Activated naive CD8-positive, alpha-beta T cell treated with anti-CD3 and anti-CD28 coated beads, Interleukin-2, amount 10 ng/mL, durations not matched to agents 7 days and 5 days (primary cell): Measurements from ENCODE around the gene BRD9. TPM values are rescaled to one million over a fixed set of nuclear protein-coding genes. Genes with fewer than 3 reads are reported as not detected.
"Not testable (repeated sequence)": the region's sequence is repeated elsewhere in the genome, so short reads cannot be mapped to it uniquely, and the experiment has no call there.

Source experiments
- ATAC-seq: fragments of 150-1000 bp; cut with Tn5 transposase; one replicate; pipeline ENCODE4 v1.10.0; 2021; ENCODE audit warnings: low read depth, moderate library complexity
- POLR2A ChIA-PET: fragments of 350-600 bp; sonication (Branson Sonifier 250); formaldehyde crosslinking; loops from one replicate; lab custom pipeline; 2021; ENCODE audit warnings: antibody characterized with exemption; lab: Charles Lee
- DNase-seq: peaks from one replicate; pipeline ENCODE4 v3.0.0; 2021
- H3K27ac Mint-ChIP-seq: one replicate; pipeline ENCODE4 v1.8.0; 2022; ENCODE audit warnings: mild to moderate bottlenecking, mixed read lengths
- H3K27me3 Mint-ChIP-seq: one replicate; pipeline ENCODE4 v1.8.0; 2022; ENCODE audit warnings: mild to moderate bottlenecking, moderate library complexity, mixed read lengths
- H3K36me3 Mint-ChIP-seq: one replicate; pipeline ENCODE4 v1.8.0; 2021; ENCODE audit warnings: mild to moderate bottlenecking, mixed read lengths
- H3K4me1 Mint-ChIP-seq: one replicate; pipeline ENCODE4 v1.8.0; 2021; ENCODE audit warnings: mixed read lengths
- H3K4me3 Mint-ChIP-seq: one replicate; pipeline ENCODE4 v1.8.0; 2022; ENCODE audit warnings: mild to moderate bottlenecking, moderate library complexity, mixed read lengths
- H3K9me3 Mint-ChIP-seq: one replicate; pipeline ENCODE4 v1.8.0; 2021; ENCODE audit warnings: mixed read lengths
- total RNA-seq, 2 experiments: library from RNA; stranded (reverse); gene quantifications; one replicate each; pipeline ENCODE4 v1.2.3, GENCODE V29; 2021

BRD9 gene
- total RNA-seq = 10 to 100 TPM; 63.5 to 65.6 TPM

DNA sequence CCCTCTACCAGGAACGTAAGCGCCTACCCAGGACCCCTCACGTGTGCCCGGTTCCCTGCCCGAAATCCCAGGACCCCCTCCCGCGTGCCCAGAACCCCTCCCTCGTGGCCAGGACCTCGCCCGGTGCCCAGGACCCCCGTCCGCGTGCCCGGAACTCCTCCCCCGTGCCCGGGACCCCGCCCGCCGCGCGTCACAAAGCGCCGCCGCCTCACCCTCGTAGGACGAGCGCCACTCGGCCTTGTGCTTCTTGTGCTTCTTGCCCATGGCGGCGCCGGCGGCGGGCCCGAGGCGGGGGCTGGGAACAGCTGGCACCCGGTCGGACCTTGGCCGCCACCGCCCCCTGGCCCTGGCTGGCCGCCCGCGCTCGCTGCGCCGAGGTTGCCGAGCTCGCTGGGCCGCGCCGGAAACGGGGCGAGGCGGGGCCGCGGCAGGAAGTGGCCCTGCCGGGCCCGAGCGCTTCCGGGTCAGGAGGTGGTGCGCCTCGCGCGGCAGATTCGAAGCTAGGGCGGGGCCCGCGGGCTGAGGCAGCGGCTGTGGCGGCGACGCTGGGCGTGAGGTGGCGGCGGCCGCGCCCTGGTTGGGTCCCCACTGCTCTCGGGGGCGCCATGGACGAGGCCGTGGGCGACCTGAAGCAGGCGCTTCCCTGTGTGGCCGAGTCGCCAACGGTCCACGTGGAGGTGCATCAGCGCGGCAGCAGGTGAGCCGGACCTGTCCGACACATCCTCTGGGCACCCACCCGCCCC, at the start of gene BRD9, which contains the start of gene TRIP13:
Gene BRD9, minus strand, starts transcription at position 408 of the 743 bp plus-strand sequence. Its CDS starts 144 bp downstream, at position 264.
Gene TRIP13, plus strand, starts transcription at position 491 of the 743 bp plus-strand sequence. Its CDS starts 115 bp downstream, at position 606.
- peaks cover 26% of the 10 kb centered on the region for H3K4me1 Mint-ChIP-seq
- peak; percentile 92 for ATAC-seq

DNA sequence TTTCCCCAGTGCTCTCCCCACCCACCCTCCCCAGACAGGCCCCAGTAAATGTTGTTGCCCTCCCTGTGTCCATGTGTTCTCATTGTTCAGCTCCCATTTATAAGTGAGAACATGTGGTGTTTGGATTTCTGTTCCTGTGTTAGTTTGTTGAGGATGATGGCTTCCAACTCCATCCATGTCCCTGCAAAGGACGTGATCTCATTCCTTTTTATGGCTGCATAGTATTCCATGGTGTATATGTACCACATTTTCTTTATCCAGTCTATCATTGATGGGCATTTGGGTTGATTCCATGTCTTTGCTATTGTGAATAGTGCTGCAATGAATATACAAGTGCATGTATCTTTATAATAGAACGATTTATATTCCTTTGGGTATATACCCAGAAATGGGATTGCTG, 48.1 kb upstream of the BRD9 start:
- H3K9me3 Mint-ChIP-seq, DNase-seq, H3K4me3 Mint-ChIP-seq, H3K27ac Mint-ChIP-seq, H3K36me3 Mint-ChIP-seq, H3K4me1 Mint-ChIP-seq, POLR2A ChIA-PET, ATAC-seq: not testable (repeated sequence)
- H3K27me3 Mint-ChIP-seq = peaks cover 42% of the 10 kb centered on the region

More for the DNA sequence above, at the start of gene BRD9, which contains the start of gene TRIP13:
- DNase-seq = peak; percentile 92
- Mint-ChIP-seq H3K27ac (peak within 1 kb of the TSS; percentile 93), H3K9me3 (no peaks in the 10 kb centered on the region), H3K36me3 (peaks cover 31% of the 10 kb centered on the region), H3K4me3 (peak within 1 kb of the TSS; percentile 91), H3K27me3 (no peaks in the 10 kb centered on the region)
- POLR2A ChIA-PET = interaction anchor here (0.8 to 1.9 kb wide), 11 partner anchors 9 to 493 kb away, joined by 3 to 5 read pairs (median 3); partner anchors contain the start of gene CLPTM1L

DNA sequence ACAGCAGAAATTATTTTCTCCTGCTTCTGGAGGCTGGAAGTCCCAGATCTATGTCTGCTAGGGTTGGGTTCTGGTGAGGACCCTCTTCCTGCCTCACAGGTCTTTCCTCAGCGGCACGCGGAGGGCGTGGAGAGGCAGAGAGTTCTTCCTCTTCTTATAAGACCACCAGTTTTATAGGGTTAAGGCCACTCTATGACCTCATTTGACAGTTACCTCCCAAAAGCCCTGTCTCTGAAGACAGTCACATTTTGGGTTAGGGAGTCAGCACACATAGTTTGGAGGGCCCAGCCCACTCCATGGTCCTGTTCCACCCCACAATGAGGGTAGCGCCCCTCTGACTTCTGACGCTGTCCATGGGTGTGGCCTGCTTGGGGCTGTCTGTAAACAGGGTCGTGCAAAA, 46.8 kb upstream of the BRD9 start:
- no peak for ATAC-seq
- DNase-seq = no peak
- no peaks in the 10 kb centered on the region for H3K36me3 Mint-ChIP-seq

DNA sequence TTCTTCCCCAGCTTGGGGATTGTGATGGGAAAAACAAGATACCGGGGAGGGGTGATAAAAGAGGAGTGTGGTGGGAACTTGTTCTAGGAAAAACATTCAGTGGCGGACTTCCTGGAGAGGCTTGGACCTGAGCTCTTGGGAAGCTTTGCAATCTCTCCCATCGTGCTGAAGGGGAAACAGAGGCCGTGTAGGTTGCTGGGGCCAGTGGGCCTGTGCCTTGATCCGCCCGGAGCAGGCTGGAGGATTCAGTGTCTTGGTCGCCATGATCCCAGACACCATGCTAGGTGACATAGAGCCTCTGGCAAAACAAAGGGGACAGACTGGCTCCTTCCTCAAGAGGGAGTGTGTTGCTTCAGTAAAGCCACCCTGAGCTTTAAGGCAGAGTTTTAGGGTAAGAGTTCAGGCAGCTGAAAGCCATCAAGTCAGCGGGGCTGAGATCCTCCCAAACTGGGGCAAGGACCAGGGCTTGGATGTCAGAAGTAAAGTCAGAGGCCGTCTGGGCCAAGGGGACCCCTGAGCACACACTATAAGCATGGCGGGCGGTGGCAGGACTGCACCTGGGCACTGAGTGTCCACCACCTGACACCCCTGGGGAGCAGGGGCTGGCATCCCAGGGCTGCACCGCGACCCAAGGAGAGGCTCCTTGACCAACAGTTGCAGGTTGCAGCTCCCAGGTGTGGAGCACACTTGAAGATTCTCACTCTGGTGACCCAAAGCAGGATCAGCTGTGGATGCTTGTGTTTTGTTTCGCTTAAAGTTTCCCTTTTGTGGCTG, 44.7 kb upstream of the BRD9 start:
- POLR2A ChIA-PET = no interaction called here
- no peak for ATAC-seq
- H3K36me3 Mint-ChIP-seq = no peaks in the 10 kb centered on the region
- H3K4me1 Mint-ChIP-seq = peaks cover 12% of the 10 kb centered on the region
- H3K4me3 Mint-ChIP-seq = no peak overlapping the region
- DNase-seq = no peak
- no peaks in the 10 kb centered on the region for H3K9me3 Mint-ChIP-seq
- peaks cover 15% of the 10 kb centered on the region for H3K27me3 Mint-ChIP-seq
- H3K27ac Mint-ChIP-seq = no peak overlapping the region

More for the DNA sequence above, 46.8 kb upstream of the BRD9 start:
- Mint-ChIP-seq H3K27ac (no peak overlapping the region), H3K27me3 (peaks cover 28% of the 10 kb centered on the region), H3K4me3 (no peak overlapping the region), H3K4me1 (peaks cover 7% of the 10 kb centered on the region), H3K9me3 (no peaks in the 10 kb centered on the region)
- POLR2A ChIA-PET = no interaction called here

DNA sequence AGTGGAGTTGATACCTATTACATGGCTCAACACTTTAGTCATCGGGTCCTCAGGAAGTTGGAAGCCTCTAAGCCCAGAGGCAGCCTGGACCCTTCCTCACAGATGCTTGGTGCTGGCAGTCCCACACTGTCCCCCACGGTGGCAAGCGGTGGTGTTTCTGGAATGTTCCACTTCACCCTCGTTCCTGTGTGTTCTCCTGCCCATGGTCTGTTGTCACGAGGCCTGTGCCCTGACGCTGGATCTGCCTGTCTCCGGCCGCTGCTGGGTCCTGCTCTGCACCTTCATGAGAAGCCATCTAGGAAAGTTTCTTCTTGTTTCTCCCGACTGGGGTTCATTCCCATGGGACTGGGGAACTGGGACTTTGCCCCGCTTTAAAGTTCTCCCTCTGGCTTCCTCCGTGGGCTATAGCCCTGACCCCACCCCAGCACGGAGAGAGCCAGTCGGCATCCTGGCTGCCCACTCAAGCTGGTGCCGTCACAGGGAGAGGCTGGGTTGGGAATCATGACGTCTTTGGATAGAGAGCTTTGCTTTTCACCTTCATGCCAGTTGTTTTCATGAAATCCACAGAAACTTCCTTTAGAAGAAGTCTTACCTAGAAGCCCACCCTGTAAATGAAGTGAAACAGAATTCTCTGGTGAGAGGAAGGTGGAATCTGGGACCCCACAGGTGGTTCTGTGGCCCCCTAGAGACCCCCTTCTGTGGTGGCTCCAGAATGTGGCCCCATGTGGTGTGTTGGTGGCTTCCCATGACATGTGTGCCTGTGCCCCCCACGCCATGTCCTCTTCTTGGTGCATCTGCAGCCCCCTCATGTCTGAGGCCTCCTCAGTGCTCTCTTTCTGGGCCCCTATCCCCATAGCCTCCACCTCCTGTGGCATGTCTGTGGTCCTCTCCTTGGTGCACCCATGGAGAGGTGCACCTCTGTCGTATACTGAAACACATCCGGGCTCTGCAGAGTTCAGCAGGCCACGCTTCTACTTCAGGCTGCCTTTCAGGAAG, 43.8 kb upstream of the BRD9 start:
- ATAC-seq = no peak
- H3K36me3 Mint-ChIP-seq = no peaks in the 10 kb centered on the region
- H3K9me3 Mint-ChIP-seq = no peaks in the 10 kb centered on the region
- POLR2A ChIA-PET = no interaction called here
- no peak overlapping the region for H3K4me3 Mint-ChIP-seq
- H3K27me3 Mint-ChIP-seq = peaks cover 7% of the 10 kb centered on the region
- H3K4me1 Mint-ChIP-seq = peaks cover 12% of the 10 kb centered on the region
- H3K27ac Mint-ChIP-seq = no peak overlapping the region
- no peak for DNase-seq

DNA sequence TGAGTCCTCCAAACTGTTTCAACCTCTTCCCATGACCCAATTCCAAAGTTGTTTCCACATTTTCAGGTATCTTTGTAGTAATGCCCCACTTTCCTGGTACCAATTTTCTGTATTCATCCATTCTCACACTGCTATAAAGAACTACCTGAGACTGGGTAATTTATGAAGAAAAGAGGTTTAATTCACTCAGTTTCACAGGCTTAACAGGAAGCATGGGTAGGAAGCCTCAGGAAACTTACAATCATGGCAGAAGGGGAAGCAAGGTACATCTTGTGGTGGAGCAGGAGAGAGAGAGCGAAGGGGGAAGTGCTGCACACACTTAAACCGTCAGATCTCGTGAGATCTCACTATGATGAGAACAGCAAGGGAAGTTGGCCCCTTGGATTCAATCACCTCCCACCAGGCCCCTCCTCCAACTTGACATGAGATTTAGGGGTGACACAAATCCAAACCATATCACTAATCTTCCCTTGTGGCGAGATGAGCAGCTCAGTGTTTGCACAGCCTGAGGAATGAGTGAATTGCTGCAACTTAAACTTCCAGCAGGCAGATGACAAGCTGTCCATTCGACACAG, 43.0 kb upstream of the BRD9 start:
- H3K27me3 Mint-ChIP-seq = no peaks in the 10 kb centered on the region
- H3K4me1 Mint-ChIP-seq = peaks cover 12% of the 10 kb centered on the region
- POLR2A ChIA-PET = no interaction called here
- H3K9me3 Mint-ChIP-seq = no peaks in the 10 kb centered on the region
- H3K36me3 Mint-ChIP-seq = no peaks in the 10 kb centered on the region
- ATAC-seq = no peak
- no peak overlapping the region for H3K4me3 Mint-ChIP-seq
- no peak overlapping the region for H3K27ac Mint-ChIP-seq
- no peak for DNase-seq

DNA sequence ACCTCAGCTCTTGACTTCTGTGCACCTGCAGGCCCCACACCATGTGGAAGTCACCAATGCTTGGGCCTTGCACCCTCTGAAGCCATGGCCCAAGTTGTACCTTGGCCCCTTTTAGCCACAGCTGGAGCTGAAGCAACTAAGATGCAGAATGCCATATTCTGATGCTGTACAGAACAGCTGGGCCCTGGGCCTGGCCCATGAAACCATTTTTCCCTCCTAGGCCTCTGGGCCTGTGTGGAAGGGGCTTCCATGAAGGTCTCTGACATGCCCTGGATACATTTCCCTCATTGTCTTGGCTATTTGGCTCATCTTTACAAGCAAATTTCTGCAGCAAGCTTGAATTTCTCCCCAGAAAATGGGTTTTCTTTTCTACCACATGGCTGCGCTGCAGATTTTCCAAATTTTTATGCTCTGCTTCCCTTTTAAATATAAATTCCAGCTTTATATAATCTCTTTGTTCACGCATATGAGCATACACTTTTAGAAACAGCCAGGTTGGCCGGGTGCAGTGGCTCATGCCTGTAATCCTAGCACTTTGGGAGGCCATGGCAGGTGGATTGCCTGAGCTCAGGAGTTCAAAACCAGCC, 41.9 kb upstream of the BRD9 start:
- H3K36me3 Mint-ChIP-seq, H3K9me3 Mint-ChIP-seq, H3K27ac Mint-ChIP-seq, H3K27me3 Mint-ChIP-seq, DNase-seq, H3K4me3 Mint-ChIP-seq, POLR2A ChIA-PET, ATAC-seq: not testable (repeated sequence)
- peaks cover 12% of the 10 kb centered on the region for H3K4me1 Mint-ChIP-seq

DNA sequence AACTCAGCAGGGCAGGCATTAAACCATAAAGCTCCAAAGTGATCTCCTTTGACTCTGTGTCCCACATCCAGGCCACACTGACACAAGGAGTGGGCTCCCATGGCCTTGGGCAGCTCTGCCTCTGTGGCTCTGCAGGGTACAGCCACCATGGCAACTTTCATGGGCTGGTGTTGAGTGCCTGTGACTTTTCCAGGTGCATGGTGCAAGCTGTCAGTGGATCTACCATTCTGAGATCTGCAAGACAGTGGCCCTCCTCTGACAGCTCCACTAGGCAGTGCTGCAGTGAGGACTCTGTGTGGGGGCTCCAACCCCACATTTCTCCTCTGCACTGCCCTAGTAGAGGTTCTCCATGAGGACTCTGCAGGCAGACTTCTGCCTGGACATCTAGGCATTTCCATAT, 41.4 kb upstream of the BRD9 start:
- POLR2A ChIA-PET, H3K27ac Mint-ChIP-seq: not testable (repeated sequence)
- peaks cover 12% of the 10 kb centered on the region for H3K4me1 Mint-ChIP-seq

DNA sequence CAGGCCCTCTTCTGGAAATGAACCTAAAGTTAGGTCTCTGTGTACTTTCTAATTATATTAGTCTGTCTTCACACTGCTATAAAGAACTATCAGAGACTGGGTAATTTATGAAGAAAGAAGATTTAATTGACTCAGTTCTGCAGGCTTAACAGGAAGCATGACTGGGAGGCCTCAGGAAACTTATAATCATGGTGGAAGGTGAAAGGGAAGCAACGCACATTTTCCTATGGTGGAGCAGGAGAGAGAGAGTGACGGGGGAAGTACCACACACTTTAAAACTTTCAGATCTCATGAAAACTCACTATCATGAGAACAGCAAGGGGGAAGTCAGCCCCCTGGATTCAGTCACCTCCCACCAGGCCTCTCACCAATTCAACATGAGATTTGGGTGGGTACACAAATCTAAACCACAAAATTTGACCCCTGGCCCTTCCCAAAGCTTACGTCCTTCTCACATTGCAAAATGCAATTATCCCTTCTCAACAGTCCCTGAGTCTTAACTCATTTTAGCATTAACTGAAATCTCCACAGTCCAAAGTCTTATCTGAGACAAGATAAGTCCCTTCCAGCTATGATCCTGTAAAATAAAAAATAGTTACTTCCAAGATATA, 40.8 kb upstream of the BRD9 start:
- Mint-ChIP-seq H3K27me3 (peaks cover under 1% of the 10 kb centered on the region), H3K9me3 (no peaks in the 10 kb centered on the region), H3K36me3 (no peaks in the 10 kb centered on the region), H3K4me3 (no peak overlapping the region), H3K4me1 (peaks cover 12% of the 10 kb centered on the region), H3K27ac (no peak overlapping the region)
- DNase-seq (no peak), ATAC-seq (no peak)
- POLR2A ChIA-PET = no interaction called here

More for the DNA sequence above, 41.4 kb upstream of the BRD9 start:
- not testable (repeated sequence) for H3K9me3 Mint-ChIP-seq, H3K4me3 Mint-ChIP-seq, H3K27me3 Mint-ChIP-seq, DNase-seq, ATAC-seq, H3K36me3 Mint-ChIP-seq

DNA sequence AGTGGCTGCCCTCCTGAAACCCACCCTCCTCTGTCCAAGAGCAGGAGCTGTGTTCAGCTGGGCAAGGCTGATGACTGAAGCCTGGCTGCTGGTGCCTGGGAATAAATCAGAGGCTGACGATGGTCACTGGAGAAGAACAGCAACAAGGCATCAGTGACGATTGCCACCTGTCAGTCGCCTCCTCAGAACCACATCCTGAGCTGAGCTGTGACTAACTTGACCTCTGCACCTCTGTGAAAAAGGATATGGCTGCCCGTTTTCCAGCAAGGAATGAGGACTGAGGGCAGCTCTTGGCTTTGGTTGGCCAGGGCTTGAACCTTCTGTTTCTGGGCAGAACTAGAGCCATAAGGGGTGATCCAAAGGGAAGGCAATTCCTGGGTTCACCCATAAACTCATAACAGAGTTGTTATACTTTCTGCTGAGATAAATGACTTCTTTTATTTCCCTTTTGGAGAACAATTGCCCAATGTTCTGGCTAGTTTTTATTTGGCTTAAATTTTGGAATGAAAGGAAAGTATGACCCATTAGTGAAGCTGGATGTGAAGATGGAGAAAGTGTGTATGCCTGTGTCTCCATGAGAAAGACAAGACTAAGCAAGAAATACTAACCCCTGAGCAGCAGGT, 40.1 kb upstream of the BRD9 start:
- Mint-ChIP-seq H3K27me3 (peaks cover 6% of the 10 kb centered on the region), H3K27ac (no peak overlapping the region), H3K4me3 (no peak overlapping the region), H3K36me3 (peaks cover 3% of the 10 kb centered on the region), H3K9me3 (no peaks in the 10 kb centered on the region), H3K4me1 (peaks cover 12% of the 10 kb centered on the region)
- ATAC-seq (peak; percentile 50), DNase-seq (no peak)
- POLR2A ChIA-PET = no interaction called here

DNA sequence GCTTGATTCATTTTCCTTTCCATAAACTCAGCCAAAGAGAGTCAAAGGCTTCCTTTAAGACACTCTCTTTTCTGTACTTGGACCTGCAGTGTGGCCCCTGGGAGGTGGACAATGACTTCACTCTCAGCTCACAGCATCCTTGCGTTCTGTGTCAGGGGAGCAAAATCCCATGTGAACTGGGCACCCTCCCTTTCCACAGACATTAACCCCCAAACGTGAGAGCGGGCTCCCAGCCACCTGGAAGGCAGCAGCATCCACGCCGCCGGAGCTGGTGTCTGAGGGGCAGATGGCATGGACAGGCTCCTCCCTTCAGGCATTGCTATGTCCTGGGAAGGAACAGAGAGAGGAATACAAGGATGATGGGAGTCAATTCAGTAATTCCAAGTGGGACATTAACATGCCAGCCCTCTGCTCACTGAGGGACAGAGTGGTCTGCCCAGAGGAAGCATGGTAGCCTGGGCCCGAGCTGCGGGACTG, 39.6 kb upstream of the BRD9 start:
- POLR2A ChIA-PET = no interaction called here
- peaks cover 10% of the 10 kb centered on the region for H3K27me3 Mint-ChIP-seq
- peaks cover 3% of the 10 kb centered on the region for H3K36me3 Mint-ChIP-seq
- H3K4me3 Mint-ChIP-seq = no peak overlapping the region
- peaks cover 12% of the 10 kb centered on the region for H3K4me1 Mint-ChIP-seq
- ATAC-seq (no peak), DNase-seq (no peak)
- H3K9me3 Mint-ChIP-seq = no peaks in the 10 kb centered on the region
- H3K27ac Mint-ChIP-seq = no peak overlapping the region
